T-cell (primary cell): ENCODE data around the gene ATP6AP1. TPM values are rescaled to one million over a fixed set of nuclear protein-coding genes. Genes with fewer than 3 reads are reported as not detected.

Experiments
- ATAC-seq, 4 experiments: fragments of 200-7000 bp in 3 of 4; fragments of 150-1000 bp in 1 of 4; cut with Tn5 transposase; replicated peaks in 1 of 4; 1 replicate in 3 of 4; 2 replicates in 1 of 4; pipeline ENCODE4 v1.10.0; 2021; ENCODE audit warnings: moderate library complexity in 3 of 4, mild to moderate bottlenecking in 2 of 4, moderate number of reproducible peaks in 1 of 4
- CTCF ChIA-PET, 2 donors: fragments of 300-600 bp; sonication (Branson Sonifier 250); formaldehyde crosslinking; loops; one replicate each; lab custom pipeline; 2022; ENCODE audit warnings: antibody characterized with exemption in 2 of 2; lab: Charles Lee
- POLR2A ChIA-PET, 2 donors: fragments of 300-600 bp; sonication (Branson Sonifier 250); formaldehyde crosslinking; loops; one replicate each; lab custom pipeline; 2022; ENCODE audit warnings: antibody characterized with exemption in 2 of 2; lab: Charles Lee
- DNase-seq, 35 experiments: peaks; one replicate each; pipeline versions ENCODE4 v3.0.0 to v3.0.0-alpha.2; 2013 to 2023
- H3K27ac ChIP-seq: one replicate; pipeline ENCODE4 v1.5.1; 2013; ENCODE audit warnings: low read length
- H3K27me3 ChIP-seq, 2 experiments: replicated peaks in 1 of 2; 1 replicate in 1 of 2; 2 replicates in 1 of 2; pipeline versions ENCODE4 v1.6.1 to v1.7.0; 2013; ENCODE audit warnings: low read length in 1 of 2, mixed read lengths in 1 of 2; ENCODE audit not compliant: control insufficient read depth in 2 of 2, insufficient read depth in 2 of 2; ENCODE audit errors: extremely low read depth in 1 of 2
- H3K36me3 ChIP-seq, 2 donors: 1 replicate in 1 of 2; 2 replicates in 1 of 2; pipeline versions ENCODE4 v1.6.1 to v1.7.0; 2013; ENCODE audit warnings: low read length in 1 of 2; ENCODE audit not compliant: control insufficient read depth in 2 of 2, insufficient read depth in 1 of 2; ENCODE audit errors: extremely low read depth in 1 of 2
- H3K4me1 ChIP-seq, 2 experiments: 1 replicate in 1 of 2; 2 replicates in 1 of 2; pipeline versions ENCODE4 v1.6.1 to v1.7.0; 2013; ENCODE audit warnings: low read length in 2 of 2, mixed read lengths in 1 of 2; ENCODE audit not compliant: insufficient read depth in 2 of 2, control insufficient read depth in 1 of 2; ENCODE audit errors: extremely low read depth in 1 of 2
- H3K4me3 ChIP-seq, 2 donors: 1 replicate in 1 of 2; 2 replicates in 1 of 2; pipeline versions ENCODE4 v1.5.1 to v1.7.0; 2013; ENCODE audit warnings: mild to moderate bottlenecking in 2 of 2, low read length in 1 of 2, moderate library complexity in 1 of 2; ENCODE audit not compliant: control insufficient read depth in 1 of 2; ENCODE audit errors: extremely low read depth in 1 of 2
- H3K9me3 ChIP-seq: 2 replicates; pipeline ENCODE4 v1.7.0; 2013
- H3K27ac Mint-ChIP-seq, 2 donors: one replicate each; pipeline ENCODE4 v1.8.0; 2020 to 2021; ENCODE audit warnings: mild to moderate bottlenecking in 2 of 2, mixed read lengths in 2 of 2
- H3K27me3 Mint-ChIP-seq, 2 donors: one replicate each; pipeline ENCODE4 v1.8.0; 2021 to 2022; ENCODE audit warnings: mixed read lengths in 2 of 2
- H3K36me3 Mint-ChIP-seq: one replicate; pipeline ENCODE4 v1.8.0; 2021; ENCODE audit warnings: mixed read lengths
- H3K4me1 Mint-ChIP-seq, 3 donors: one replicate each; pipeline ENCODE4 v1.8.0; 2020 to 2022; ENCODE audit warnings: mixed read lengths in 3 of 3, mild to moderate bottlenecking in 1 of 3
- H3K4me3 Mint-ChIP-seq, 3 donors: one replicate each; pipeline ENCODE4 v1.8.0; 2020 to 2022; ENCODE audit warnings: mild to moderate bottlenecking in 3 of 3, mixed read lengths in 3 of 3, moderate library complexity in 3 of 3
- H3K9me3 Mint-ChIP-seq, 3 donors: one replicate each; pipeline ENCODE4 v1.8.0; 2020 to 2022; ENCODE audit warnings: mixed read lengths in 3 of 3
- WGBS: methylation state at CpG from one replicate; pipeline ENCODE4 v1.1.5; 2013; ENCODE audit warnings: missing lambda C conversion rate; ENCODE audit not compliant: insufficient coverage; 5-methylcytosine and 5-hydroxymethylcytosine counted together
- total RNA-seq, 35 experiments: library from RNA in 6 of 35; stranded (reverse) in 6 of 35; fragments of 120-200 nt in 1 of 35; gene quantifications; one replicate each; pipeline versions ENCODE4 v1.2.1 to v1.2.4 and lab custom pipeline; 2013 to 2026

ATP6AP1 gene
- total RNA-seq (10 to 100 TPM; 37.9 to 56.8 (median 53.6) TPM), total RNA-seq (lab: John Stamatoyannopoulos, UW) (20.5 to 156 (median 65.1) reads per million in 29 experiments)
- 38.7 TPM for total RNA-seq (2013)

- WGBS = under 1% methylated on average over 66 of the region's 87 CpGs
- Mint-ChIP-seq H3K4me3 (peak within 1 kb of the TSS; percentile 74 to 83 (median 76)), H3K27me3 (peaks cover 0 to 7% of the 10 kb centered on the region in 2 donors), H3K27ac (peak within 1 kb of the TSS; percentile 81 to 83), H3K9me3 (no peaks in the 10 kb centered on the region), H3K4me1 (peaks cover 18 to 30% (median 29%) of the 10 kb centered on the region in 3 donors), H3K36me3 (peaks cover 4% of the 10 kb centered on the region)
- H3K4me3 ChIP-seq = peak within 1 kb of the TSS; percentile 41 to 67
- peak within 1 kb of the TSS; percentile 60 for H3K27ac ChIP-seq
- ATAC-seq (peak; percentile 98 to 99 (median 98)), DNase-seq (peak; percentile 67 to 91 (median 86))
- peaks cover 0 to 28% of the 10 kb centered on the region in 2 experiments for H3K4me1 ChIP-seq
- ChIA-PET POLR2A (no interaction called here), CTCF (interaction anchor here in 1 of 2 donors (0.8 kb wide), 1 partner anchor 13 kb away, joined by 4 read pairs; no protein-coding TSS in a partner anchor)
- no peaks in the 10 kb centered on the region for H3K27me3 ChIP-seq
- H3K36me3 ChIP-seq = peaks cover 0 to 10% of the 10 kb centered on the region in 2 donors
- H3K9me3 ChIP-seq = no peaks in the 10 kb centered on the region
Observed at GRCh38 chrX:154428176-154429171, at the start of gene ATP6AP1. ATP6AP1 (plus strand) TSS chrX:154428677; CDS start chrX:154428693, 16 bp downstream.

GRCh38 chrX:154378799-154379568, 49.5 kb upstream of the ATP6AP1 start, which contains the start of gene EMD:
EMD (plus strand) TSS chrX:154379295; CDS start chrX:154379485, 190 bp downstream.
- Histone ChIP-seq H3K27me3 (no peaks in the 10 kb centered on the region), H3K36me3 (peaks cover 3 to 15% of the 10 kb centered on the region in 2 donors), H3K9me3 (no peaks in the 10 kb centered on the region), H3K4me3 (peak within 1 kb of the TSS; percentile 67 to 69), H3K27ac (peak within 1 kb of the TSS; percentile 97), H3K4me1 (peaks cover 5 to 40% of the 10 kb centered on the region in 2 experiments)
- Mint-ChIP-seq H3K36me3 (no peaks in the 10 kb centered on the region), H3K27ac (peak within 1 kb of the TSS; percentile 89), H3K4me3 (peak within 1 kb of the TSS; percentile 77 to 84 (median 81)), H3K4me1 (peaks cover 15 to 20% (median 19%) of the 10 kb centered on the region in 3 donors), H3K9me3 (no peaks in the 10 kb centered on the region), H3K27me3 (no peaks in the 10 kb centered on the region)
- CTCF ChIA-PET = no interaction called here
- ATAC-seq (peak; percentile 80 to 85 (median 81)), DNase-seq (peak; percentile 85 to 99 (median 96))
- WGBS = under 1% methylated on average over 68 of the region's 103 CpGs
- POLR2A ChIA-PET = interaction anchor here in 1 of 2 donors (0.6 to 1.1 kb wide), 3 partner anchors 8 to 31 kb away, joined by 3 read pairs; no protein-coding TSS in a partner anchor

- peak overlapping the region; percentile 80 to 89 for H3K27ac Mint-ChIP-seq
- H3K36me3 ChIP-seq = peaks cover 3 to 15% of the 10 kb centered on the region in 2 donors
- ChIA-PET POLR2A (interaction anchor here in 1 of 2 donors (0.6 to 1.1 kb wide), 3 partner anchors 9 to 32 kb away, joined by 3 to 5 read pairs (median 3); no protein-coding TSS in a partner anchor), CTCF (no interaction called here)
- H3K9me3 ChIP-seq = no peaks in the 10 kb centered on the region
- H3K4me3 Mint-ChIP-seq = peak overlapping the region; percentile 77 to 84 (median 81)
- peak overlapping the region; percentile 97 for H3K27ac ChIP-seq
- no peaks in the 10 kb centered on the region for H3K36me3 Mint-ChIP-seq
- no peaks in the 10 kb centered on the region for H3K9me3 Mint-ChIP-seq
- peaks cover 4 to 37% of the 10 kb centered on the region in 2 experiments for H3K4me1 ChIP-seq
- DNase-seq (no peak), ATAC-seq (no peak)
- H3K27me3 Mint-ChIP-seq = no peaks in the 10 kb centered on the region
- H3K4me3 ChIP-seq = peak overlapping the region; percentile 67 to 69
- peaks cover 15 to 20% (median 19%) of the 10 kb centered on the region in 3 donors for H3K4me1 Mint-ChIP-seq
- H3K27me3 ChIP-seq = no peaks in the 10 kb centered on the region
- 0% methylated on average over 16 of the region's 38 CpGs for WGBS
Observed at GRCh38 chrX:154379569-154379951, 48.9 kb upstream of the ATP6AP1 start.

- Mint-ChIP-seq H3K9me3 (no peaks in the 10 kb centered on the region), H3K4me1 (peaks cover 15 to 18% (median 17%) of the 10 kb centered on the region in 3 donors), H3K4me3 (peak overlapping the region; percentile 77 to 84 (median 81)), H3K27me3 (no peaks in the 10 kb centered on the region), H3K27ac (peak overlapping the region; percentile 80 to 89), H3K36me3 (no peaks in the 10 kb centered on the region)
- DNase-seq (no peak), ATAC-seq (no peak)
- H3K36me3 ChIP-seq = peaks cover 3 to 15% of the 10 kb centered on the region in 2 donors
- 80% methylated on average over 1 of the region's 13 CpGs for WGBS
- H3K27ac ChIP-seq = peak overlapping the region; percentile 97
- ChIA-PET CTCF (no interaction called here), POLR2A (interaction anchor here in 1 of 2 donors (0.6 to 1.0 kb wide), 2 partner anchors 9 to 10 kb away, joined by 3 to 5 read pairs; no protein-coding TSS in a partner anchor)
- H3K27me3 ChIP-seq = no peaks in the 10 kb centered on the region
- H3K9me3 ChIP-seq = no peaks in the 10 kb centered on the region
- H3K4me3 ChIP-seq = peak overlapping the region; percentile 67 to 69
- peaks cover 4 to 32% of the 10 kb centered on the region in 2 experiments for H3K4me1 ChIP-seq
Observed at GRCh38 chrX:154380153-154380552, 48.3 kb upstream of the ATP6AP1 start.

- H3K27ac ChIP-seq = peak overlapping the region; percentile 97
- no peaks in the 10 kb centered on the region for H3K9me3 Mint-ChIP-seq
- no peaks in the 10 kb centered on the region for H3K27me3 Mint-ChIP-seq
- POLR2A ChIA-PET = interaction anchor here in 1 of 2 donors (0.6 kb wide), 1 partner anchor 109 kb away, joined by 4 read pairs; no protein-coding TSS in a partner anchor
- DNase-seq = no peak
- H3K27me3 ChIP-seq = no peaks in the 10 kb centered on the region
- H3K4me1 ChIP-seq = peaks cover 4 to 32% of the 10 kb centered on the region in 2 experiments
- peak overlapping the region; percentile 77 to 84 (median 81) for H3K4me3 Mint-ChIP-seq
- H3K4me3 ChIP-seq = no peak overlapping the region
- no peaks in the 10 kb centered on the region for H3K36me3 Mint-ChIP-seq
- H3K9me3 ChIP-seq = no peaks in the 10 kb centered on the region
- peak overlapping the region; percentile 74 to 93 for H3K27ac Mint-ChIP-seq
- peaks cover 15 to 17% (median 15%) of the 10 kb centered on the region in 3 donors for H3K4me1 Mint-ChIP-seq
- ATAC-seq = no peak
- 87% methylated on average over 3 of the region's 14 CpGs for WGBS
- peaks cover 3 to 15% of the 10 kb centered on the region in 2 donors for H3K36me3 ChIP-seq
- CTCF ChIA-PET = no interaction called here
Observed at GRCh38 chrX:154380787-154381186, 47.7 kb upstream of the ATP6AP1 start.
